ENCODE results near the gene NFE2. TPM values are rescaled to one million over a fixed set of nuclear protein-coding genes. Genes with fewer than 3 reads are reported as not detected.

Gene NFE2
- total and polyA plus RNA-seq, 2 of the 8 experiments (the other 6 are each of a cell fraction or from before 2014, with no cell fraction given), result 2.0 to 6.1 TPM

DNA sequence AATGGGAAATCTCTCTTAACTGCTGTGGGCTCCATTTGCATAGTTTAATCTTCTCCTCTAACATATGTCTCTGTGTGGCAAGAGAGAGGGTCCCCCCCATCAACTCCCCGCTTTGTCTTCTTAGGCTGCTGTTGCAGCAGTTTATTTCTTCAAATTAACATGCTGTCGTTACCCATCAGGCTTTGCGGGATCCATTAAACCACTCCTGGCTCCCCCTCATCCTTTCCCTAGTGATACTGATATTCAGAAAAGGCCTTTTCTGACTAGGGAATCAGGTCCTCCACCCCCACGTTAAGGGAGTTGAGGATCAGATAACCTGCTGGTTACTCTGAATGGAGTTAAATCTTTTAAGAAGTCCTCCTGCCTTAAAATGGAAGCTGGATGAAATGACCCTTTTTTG, 48.2 kb upstream of the NFE2 start:
- Histone ChIP-seq H3K79me2 (ENCODE audit: control insufficient read depth in 1 of 2, insufficient read depth in 2 of 2, low read length in 2 of 2) (no peaks in the 10 kb centered on the region), H3K9ac (replicated peaks in 1 of 4; ENCODE audit: extremely low read depth in 1 of 4, low read depth in 3 of 4, low read length in 3 of 4) (peak overlapping the region in 1 of 4 experiments; percentile 38; a peak in 1 of 7 replicates), H3K27me3 (replicated peaks in 1 of 4; ENCODE audit: control insufficient read depth in 3 of 4, extremely low read depth in 1 of 4, insufficient read depth in 3 of 4, low read length in 3 of 4) (peaks cover 0 to 9% (median 4%) of the 10 kb centered on the region in 4 experiments; a peak in 3 of 7 replicates), H3K23ac (ENCODE audit: insufficient read length) (no peak overlapping the region), H2BK12ac (ENCODE audit: low read depth, low read length) (no peak overlapping the region), H3K18ac (ENCODE audit: extremely low read depth, low read length) (no peak overlapping the region), H2BK5ac (ENCODE audit: low read depth, low read length) (no peak overlapping the region), H3K4me2 (ENCODE audit: insufficient read depth in 1 of 2, low read depth in 2 of 2, low read length in 2 of 2) (no peak overlapping the region), H3K56ac (replicated peaks; ENCODE audit: insufficient read length, low read depth, low read length) (no peak overlapping the region), H2AFZ (ENCODE audit: low read length) (no peak overlapping the region), H3K4ac (replicated peaks; ENCODE audit: insufficient read length, low read depth, low read length) (no peak overlapping the region), H4K20me1 (replicated peaks in 1 of 2; ENCODE audit: control insufficient read depth in 1 of 2, insufficient read depth in 2 of 2, low read length in 2 of 2) (no peaks in the 10 kb centered on the region), H2BK15ac (ENCODE audit: low read length) (no peak overlapping the region), H3K36me3 (ENCODE audit: control insufficient read depth in 2 of 4, insufficient read depth in 4 of 4, low read length in 3 of 4) (peaks cover 2 to 34% (median 20%) of the 10 kb centered on the region in 4 experiments; a peak in 7 of 8 replicates), H2AK5ac (ENCODE audit: low read depth, low read length) (no peak overlapping the region), H3K4me1 (replicated peaks in 1 of 4; ENCODE audit: control insufficient read depth in 3 of 4, insufficient read depth in 4 of 4, low read length in 3 of 4) (peaks cover 17 to 43% (median 20%) of the 10 kb centered on the region in 4 experiments), H4K91ac (replicated peaks; ENCODE audit: insufficient read length, low read length) (no peak overlapping the region), H3K14ac (ENCODE audit: insufficient read length) (no peak overlapping the region), H3K79me1 (ENCODE audit: low read depth, low read length) (no peaks in the 10 kb centered on the region), H2BK120ac (replicated peaks; ENCODE audit: low read depth, low read length) (no peak overlapping the region), H3K27ac (ENCODE audit: low read depth, low read length) (no peak overlapping the region), H2BK20ac (ENCODE audit: low read length) (no peak overlapping the region), H4K5ac (ENCODE audit: insufficient read length, low read depth, low read length) (no peak overlapping the region), H3K4me3 (ENCODE audit: extremely low read depth in 1 of 4, insufficient read depth in 2 of 4, low read depth in 3 of 4, low read length in 4 of 4) (no peak overlapping the region), H3K23me2 (ENCODE audit: low read depth, low read length) (peaks cover 3% of the 10 kb centered on the region), H3K9me3 (ENCODE audit: insufficient read depth in 2 of 2, low read depth in 1 of 2, low read length in 1 of 2) (no peaks in the 10 kb centered on the region), H4K8ac (ENCODE audit: extremely low read depth, insufficient read depth, low read length) (no peak overlapping the region)
- FAIRE-seq (no peak), DNase-seq (ENCODE audit: low read depth in 1 of 2, low spot score in 2 of 2) (no peak)
- WGBS, 2 experiments (ENCODE audit: extremely low coverage in 1 of 2, insufficient coverage in 1 of 2, insufficient read length in 1 of 2, insufficient replicate concordance in 2 of 2, low coverage in 1 of 2, low lambda C conversion rate in 2 of 2, missing lambda C conversion rate in 1 of 2), result 86% methylated on average over 4 of the region's 4 CpGs; no CpG with 5 or more reads in 1 of the 2 experiments
- POLR2A ChIA-PET (ENCODE audit: partially characterized antibody), result interaction anchor here (1.3 to 6.3 kb wide), 6 partner anchors 7 to 90 kb away, joined by 3 to 74 read pairs (median 38); partner anchors contain the start of genes CBX5 and HNRNPA1
- CTCF ChIA-PET (ENCODE audit: partially characterized antibody), result interaction anchor here (2.4 to 6.2 kb wide), 6 partner anchors 12 to 129 kb away, joined by 7 to 121 read pairs (median 38); no protein-coding TSS in a partner anchor
- TF ChIP-seq TEAD4 (IDR thresholded peaks at IDR 0.05; ENCODE audit: low read depth, low read length) (no peak), EGR1 (IDR thresholded peaks at IDR 0.05; ENCODE audit: borderline replicate concordance, low read depth, low read length) (no peak), HDAC2 (IDR thresholded peaks at IDR 0.05; ENCODE audit: borderline replicate concordance in 1 of 2, low read depth in 2 of 2, low read length in 2 of 2) (no peak), POU5F1 (IDR thresholded peaks at IDR 0.05; ENCODE audit: low read depth, low read length) (no peak), KDM5A (IDR thresholded peaks at IDR 0.05; ENCODE audit: low read length) (no peak), BRCA1 (IDR thresholded peaks at IDR 0.05; ENCODE audit: low read depth, low read length) (no peak), KDM4A (IDR thresholded peaks at IDR 0.05; ENCODE audit: low read depth, low read length, severe bottlenecking) (no peak), MAFK (IDR thresholded peaks at IDR 0.05; ENCODE audit: low read depth, low read length) (no peak), TCF12 (IDR thresholded peaks at IDR 0.05; ENCODE audit: low read depth, low read length) (no peak), SIRT6 (IDR thresholded peaks at IDR 0.05; ENCODE audit: low read length) (no peak), SUZ12 (IDR thresholded peaks at IDR 0.05; ENCODE audit: low read length) (no peak), PHF8 (conservative IDR thresholded peaks at IDR 0.05; ENCODE audit: low read depth, low read length) (no peak)
- TF ChIP-seq, protein P1, sequence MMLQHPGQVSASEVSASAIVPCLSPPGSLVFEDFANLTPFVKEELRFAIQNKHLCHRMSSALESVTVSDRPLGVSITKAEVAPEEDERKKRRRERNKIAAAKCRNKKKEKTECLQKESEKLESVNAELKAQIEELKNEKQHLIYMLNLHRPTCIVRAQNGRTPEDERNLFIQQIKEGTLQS (IDR thresholded peaks at IDR 0.05; ENCODE audit: insufficient read depth, low read depth, low read length), result no peak

All from H1 (cell line).